Upper lobe of left lung (tissue), 6 donors: ENCODE measurements around the gene NAV2. TPM values are rescaled to one million over a fixed set of nuclear protein-coding genes. Genes with fewer than 3 reads are reported as not detected.

ENCODE experiments used
- ATAC-seq, 2 donors: fragments of 200-7000 bp; cut with Tn5 transposase; one replicate each; pipeline ENCODE4 v1.9.1; 2022; ENCODE audit warnings: mild to moderate bottlenecking in 2 of 2, moderate library complexity in 2 of 2; ENCODE audit not compliant: low FRiP score in 2 of 2
- DNase-seq, 2 donors: peaks; one replicate each; pipeline ENCODE4 v3.0.0-alpha.2; 2019 to 2020
- H3K27ac ChIP-seq, 4 donors: fragments of 200-600 bp; sonication (generic); one replicate each; pipeline ENCODE4 v1.5.1; 2016 to 2019
- H3K27me3 ChIP-seq, 4 donors: fragments of 200-600 bp; sonication (generic); one replicate each; pipeline ENCODE4 v1.5.1; 2017 to 2019
- H3K36me3 ChIP-seq, 4 donors: fragments of 200-600 bp; sonication (generic); one replicate each; pipeline ENCODE4 v1.5.1; 2016 to 2019
- H3K4me1 ChIP-seq, 4 donors: fragments of 200-600 bp; sonication (generic); one replicate each; pipeline ENCODE4 v1.5.1; 2018 to 2019
- H3K4me3 ChIP-seq, 4 donors: fragments of 200-600 bp; sonication (generic); one replicate each; pipeline ENCODE4 v1.5.1; 2017 to 2019; ENCODE audit warnings: mild to moderate bottlenecking in 2 of 4, moderate library complexity in 1 of 4
- H3K9me3 ChIP-seq, 4 donors: fragments of 200-600 bp; sonication (generic); one replicate each; pipeline ENCODE4 v1.5.1; 2018 to 2019
- EP300 ChIP-seq, 4 donors: sonication (generic); formaldehyde crosslinking; IDR thresholded peaks; one replicate each; pipeline ENCODE4 v1.5.1; 2017; ENCODE audit warnings: antibody characterized with exemption in 4 of 4, control low read depth in 2 of 4
- POLR2A ChIP-seq, 4 donors: fragments of 450-650 bp; IDR thresholded peaks; one replicate each; pipeline ENCODE4 v1.5.1; 2016 to 2017; ENCODE audit warnings: antibody characterized with exemption in 4 of 4, mild to moderate bottlenecking in 2 of 4
- POLR2AphosphoS5 ChIP-seq, 2 donors: sonication (generic); formaldehyde crosslinking; IDR thresholded peaks; one replicate each; pipeline ENCODE4 v1.5.1; 2017; ENCODE audit warnings: antibody characterized with exemption in 2 of 2
- WGBS, 2 donors: methylation state at CpG; one replicate each; pipeline ENCODE4 v1.1.5; 2017 to 2018; 5-methylcytosine and 5-hydroxymethylcytosine counted together
- total RNA-seq, 6 donors: library from RNA; depleted of rRNA in 4 of 6; stranded (reverse); fragments of >200 nt in 4 of 6; gene quantifications; one replicate each; pipeline versions ENCODE4 v1.1.0 to v1.2.1, GENCODE V29; 2016 to 2021
- TF ChIP-seq, protein P1 (sequence below), 6 experiments: fragments of 450-650 bp in 4 of 6; fragments of 200-600 bp in 2 of 6; sonication (generic) in 2 of 6; IDR thresholded peaks; one replicate each; pipeline ENCODE4 v1.5.1; 2016 to 2019; ENCODE audit warnings: antibody characterized with exemption in 6 of 6
- donor health status: DM: no; HTN: no; CAD: no; lungs with moderate emphysema.
- donor health status: DM: no; HTN: yes; CAD: no; lungs with severe emphysema.

NAV2 gene
- total RNA-seq, 6 donors from 2014 or later, result 40.5 to 61.4 (median 52.3) TPM

DNA sequence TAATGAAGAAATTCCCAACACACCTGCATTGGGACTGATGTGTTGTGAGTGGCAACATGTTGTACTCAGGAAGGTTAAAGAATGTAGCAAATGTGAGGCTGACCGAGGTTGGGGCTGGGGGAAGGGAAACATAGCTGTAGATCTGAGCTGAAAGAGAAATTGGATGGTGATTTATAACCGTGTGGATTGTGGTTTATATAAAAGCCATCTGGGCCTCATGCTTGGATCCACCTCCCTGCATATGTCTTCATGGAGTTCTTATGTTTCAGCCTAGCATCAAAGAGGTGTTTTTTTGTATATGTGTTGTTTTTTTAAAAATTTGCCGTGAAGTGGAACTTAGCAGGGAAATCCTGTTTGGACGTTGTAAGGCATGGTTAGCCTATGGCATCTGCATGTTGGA lies 141.3 kb downstream of the NAV2 start:
- 35 to 59% methylated on average over 4 of the region's 4 CpGs for WGBS, 2 donors
- Histone ChIP-seq H3K9me3 (no peaks in the 10 kb centered on the region), H3K4me3 (no peak overlapping the region), H3K4me1 (peaks cover 0 to 9% (median 2%) of the 10 kb centered on the region in 4 donors), H3K27ac (no peak overlapping the region), H3K27me3 (no peaks in the 10 kb centered on the region), H3K36me3 (no peaks in the 10 kb centered on the region)
- DNase-seq (no peak), ATAC-seq (no peak)
- TF ChIP-seq EP300 (IDR thresholded peaks at IDR 0.05) (no peak), POLR2AphosphoS5 (IDR thresholded peaks at IDR 0.05) (no peak), POLR2A (IDR thresholded peaks at IDR 0.05) (no peak)
- TF ChIP-seq, protein P1, sequence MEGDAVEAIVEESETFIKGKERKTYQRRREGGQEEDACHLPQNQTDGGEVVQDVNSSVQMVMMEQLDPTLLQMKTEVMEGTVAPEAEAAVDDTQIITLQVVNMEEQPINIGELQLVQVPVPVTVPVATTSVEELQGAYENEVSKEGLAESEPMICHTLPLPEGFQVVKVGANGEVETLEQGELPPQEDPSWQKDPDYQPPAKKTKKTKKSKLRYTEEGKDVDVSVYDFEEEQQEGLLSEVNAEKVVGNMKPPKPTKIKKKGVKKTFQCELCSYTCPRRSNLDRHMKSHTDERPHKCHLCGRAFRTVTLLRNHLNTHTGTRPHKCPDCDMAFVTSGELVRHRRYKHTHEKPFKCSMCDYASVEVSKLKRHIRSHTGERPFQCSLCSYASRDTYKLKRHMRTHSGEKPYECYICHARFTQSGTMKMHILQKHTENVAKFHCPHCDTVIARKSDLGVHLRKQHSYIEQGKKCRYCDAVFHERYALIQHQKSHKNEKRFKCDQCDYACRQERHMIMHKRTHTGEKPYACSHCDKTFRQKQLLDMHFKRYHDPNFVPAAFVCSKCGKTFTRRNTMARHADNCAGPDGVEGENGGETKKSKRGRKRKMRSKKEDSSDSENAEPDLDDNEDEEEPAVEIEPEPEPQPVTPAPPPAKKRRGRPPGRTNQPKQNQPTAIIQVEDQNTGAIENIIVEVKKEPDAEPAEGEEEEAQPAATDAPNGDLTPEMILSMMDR (IDR thresholded peaks at IDR 0.05), result no peak

DNA sequence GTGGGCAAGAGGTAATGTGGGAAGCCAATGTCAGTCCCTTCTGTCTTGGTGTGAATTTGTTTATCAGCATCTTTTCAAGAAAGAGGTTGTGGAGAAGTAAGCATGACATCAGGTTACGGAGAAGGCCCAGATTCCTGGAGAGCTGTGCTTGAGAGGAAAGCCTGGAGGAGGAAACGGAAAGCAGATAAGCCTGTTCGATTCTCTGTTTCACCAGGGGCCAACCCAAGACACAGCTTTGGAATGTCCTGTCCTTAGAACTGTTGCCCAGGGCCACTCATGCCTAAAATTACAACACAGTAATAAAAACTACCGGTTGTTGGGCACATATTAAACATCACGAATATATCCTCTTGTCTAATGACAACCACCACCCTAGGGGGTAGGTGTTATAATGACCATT lies 148.5 kb downstream of the NAV2 start:
- 54 to 57% methylated on average over 5 of the region's 5 CpGs for WGBS, 2 donors
- Histone ChIP-seq H3K27ac (no peak overlapping the region), H3K4me3 (no peak overlapping the region), H3K9me3 (no peaks in the 10 kb centered on the region), H3K36me3 (no peaks in the 10 kb centered on the region), H3K4me1 (peaks cover 0 to 10% (median 4%) of the 10 kb centered on the region in 4 donors), H3K27me3 (no peaks in the 10 kb centered on the region)
- TF ChIP-seq, protein P1 (IDR thresholded peaks at IDR 0.05), result no peak
- TF ChIP-seq POLR2AphosphoS5 (IDR thresholded peaks at IDR 0.05), result no peak
- no peak for TF ChIP-seq POLR2A (IDR thresholded peaks at IDR 0.05)
- TF ChIP-seq EP300 (IDR thresholded peaks at IDR 0.05), result no peak
- DNase-seq, result no peak
- ATAC-seq, result peak in 1 of 2 donors; percentile 24

DNA sequence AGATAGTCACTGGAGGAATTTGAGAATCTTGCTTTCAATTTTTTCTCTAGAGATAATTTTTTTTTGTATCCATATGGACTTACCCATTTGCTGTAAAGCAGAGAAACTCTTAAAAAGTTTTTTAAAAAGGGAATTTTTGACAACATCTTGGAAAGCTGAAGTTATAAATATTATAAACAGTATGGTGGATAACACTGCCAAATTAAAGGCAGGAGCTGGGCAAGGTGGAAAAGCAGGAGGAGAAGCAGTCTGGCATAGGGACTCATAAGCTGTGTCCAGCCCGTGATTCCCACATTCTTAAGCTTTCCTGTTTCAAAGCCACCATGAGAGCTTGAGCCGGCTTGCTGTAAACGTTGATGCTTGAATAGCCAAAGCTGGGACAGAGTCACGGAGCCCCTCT lies 149.5 kb downstream of the NAV2 start:
- no peak for DNase-seq
- Histone ChIP-seq H3K4me1 (peaks cover 0 to 10% (median 4%) of the 10 kb centered on the region in 4 donors), H3K27me3 (no peaks in the 10 kb centered on the region), H3K36me3 (no peaks in the 10 kb centered on the region), H3K27ac (no peak overlapping the region), H3K9me3 (no peaks in the 10 kb centered on the region), H3K4me3 (no peak overlapping the region)
- 90 to 94% methylated on average over 4 of the region's 4 CpGs for WGBS, 2 donors
- no peak for ATAC-seq
- TF ChIP-seq, protein P1 (IDR thresholded peaks at IDR 0.05), result no peak
- no peak for TF ChIP-seq EP300 (IDR thresholded peaks at IDR 0.05)
- no peak for TF ChIP-seq POLR2A (IDR thresholded peaks at IDR 0.05)
- no peak for TF ChIP-seq POLR2AphosphoS5 (IDR thresholded peaks at IDR 0.05)

DNA sequence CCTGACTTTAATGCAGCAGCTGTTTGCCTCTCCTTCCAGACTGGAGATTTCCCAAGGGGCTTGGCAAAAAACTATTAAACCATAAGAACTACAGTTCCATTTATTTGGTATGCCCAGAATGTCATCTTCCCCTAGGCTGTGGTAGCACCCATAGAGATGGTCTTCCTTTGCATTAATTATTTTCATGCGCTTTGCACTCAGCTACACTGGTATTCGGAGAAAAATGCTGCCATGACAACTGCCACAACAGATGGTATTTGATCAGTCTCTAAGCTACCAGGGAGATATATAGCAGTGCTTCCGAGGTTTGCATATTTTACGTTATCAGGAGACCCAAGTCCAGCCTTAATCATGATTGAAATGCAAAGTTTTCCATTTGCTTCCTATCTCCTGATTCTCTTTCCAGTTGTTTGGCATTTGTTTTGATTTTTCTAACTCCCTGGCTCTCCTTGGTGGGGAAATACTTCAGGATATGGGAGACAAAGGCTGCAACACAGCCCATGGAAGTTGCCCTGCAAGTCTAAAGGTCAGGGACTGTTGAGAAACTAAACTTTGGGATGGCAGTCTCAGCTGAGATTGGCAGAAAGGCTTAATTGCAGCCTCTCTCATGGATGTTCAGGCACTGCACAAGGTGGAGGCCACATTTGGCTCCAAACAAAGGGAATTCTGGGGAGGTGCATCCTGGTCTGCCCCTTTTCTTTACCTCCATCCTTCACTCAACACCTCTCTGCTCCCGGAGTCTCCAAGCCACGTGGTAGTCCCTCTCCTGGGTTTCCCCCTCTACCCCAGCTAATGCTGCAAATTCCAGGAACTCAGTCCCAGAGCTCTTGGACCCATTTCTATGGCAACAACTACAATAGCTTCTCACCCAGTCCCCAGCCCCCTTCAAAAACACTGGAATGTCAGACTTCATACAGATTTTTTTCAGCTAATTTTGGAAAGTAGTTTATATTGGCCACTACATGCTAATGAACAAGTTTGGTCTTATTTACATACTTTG lies 151.8 kb downstream of the NAV2 start:
- 64 to 71% methylated on average over 6 of the region's 6 CpGs for WGBS, 2 donors
- H3K4me1 ChIP-seq, result peaks cover 0 to 13% (median 5%) of the 10 kb centered on the region in 4 donors
- H3K27me3 ChIP-seq, result no peaks in the 10 kb centered on the region
- no peak overlapping the region for H3K4me3 ChIP-seq
- H3K27ac ChIP-seq, result no peak overlapping the region
- TF ChIP-seq POLR2A (IDR thresholded peaks at IDR 0.05) (no peak), POLR2AphosphoS5 (IDR thresholded peaks at IDR 0.05) (no peak), EP300 (IDR thresholded peaks at IDR 0.05) (no peak)
- TF ChIP-seq, protein P1 (IDR thresholded peaks at IDR 0.05), result no peak
- no peak for DNase-seq
- no peaks in the 10 kb centered on the region for H3K9me3 ChIP-seq
- ATAC-seq, result no peak
- peaks cover 0 to 2% (median 0%) of the 10 kb centered on the region in 4 donors for H3K36me3 ChIP-seq
